ENCODE data around the gene CHIC2.

GRCh38 chr4:54014666-54015160 lies 49.7 kb downstream of the CHIC2 start:
- TF ChIP-seq EZH2phosphoT487 (IDR thresholded peaks at IDR 0.05; ENCODE audit: borderline replicate concordance) (no peak), CTCF (IDR thresholded peaks at IDR 0.05 in 2 of 3, conservative IDR thresholded peaks at IDR 0.05 in 1 of 3; ENCODE audit: borderline replicate concordance in 1 of 3, insufficient read depth in 1 of 3, low read depth in 2 of 3, low read length in 2 of 3) (no peak), ZBTB33 (IDR thresholded peaks at IDR 0.05; ENCODE audit: extremely low read depth, insufficient replicate concordance, low read length) (no peak), EZH2 (IDR thresholded peaks at IDR 0.05) (no peak), POLR2A (IDR thresholded peaks at IDR 0.05; ENCODE audit: borderline replicate concordance, extremely low read depth, insufficient read depth, insufficient read length) (no peak), CBX3 (IDR thresholded peaks at IDR 0.05; ENCODE audit: low read depth) (no peak), ZNF274 (IDR thresholded peaks at IDR 0.05; ENCODE audit: low read depth, low read length) (no peak)
